ENCODE results near the gene MORN1.

Gene MORN1

GRCh38 chr1:2347409-2347785 lies 44.0 kb downstream of the MORN1 start:
- ChIA-PET POLR2A (no interaction called here), CTCF (interaction anchor here (1.3 kb wide), 1 partner anchor 35 kb away, joined by 4 read pairs; no protein-coding TSS in a partner anchor)
- no peak overlapping the region for H3K4me3 ChIP-seq (ENCODE audit: low read depth, low read length)
- no peak for DNase-seq (ENCODE audit: low read depth, low spot score)
- TF ChIP-seq, protein P1, sequence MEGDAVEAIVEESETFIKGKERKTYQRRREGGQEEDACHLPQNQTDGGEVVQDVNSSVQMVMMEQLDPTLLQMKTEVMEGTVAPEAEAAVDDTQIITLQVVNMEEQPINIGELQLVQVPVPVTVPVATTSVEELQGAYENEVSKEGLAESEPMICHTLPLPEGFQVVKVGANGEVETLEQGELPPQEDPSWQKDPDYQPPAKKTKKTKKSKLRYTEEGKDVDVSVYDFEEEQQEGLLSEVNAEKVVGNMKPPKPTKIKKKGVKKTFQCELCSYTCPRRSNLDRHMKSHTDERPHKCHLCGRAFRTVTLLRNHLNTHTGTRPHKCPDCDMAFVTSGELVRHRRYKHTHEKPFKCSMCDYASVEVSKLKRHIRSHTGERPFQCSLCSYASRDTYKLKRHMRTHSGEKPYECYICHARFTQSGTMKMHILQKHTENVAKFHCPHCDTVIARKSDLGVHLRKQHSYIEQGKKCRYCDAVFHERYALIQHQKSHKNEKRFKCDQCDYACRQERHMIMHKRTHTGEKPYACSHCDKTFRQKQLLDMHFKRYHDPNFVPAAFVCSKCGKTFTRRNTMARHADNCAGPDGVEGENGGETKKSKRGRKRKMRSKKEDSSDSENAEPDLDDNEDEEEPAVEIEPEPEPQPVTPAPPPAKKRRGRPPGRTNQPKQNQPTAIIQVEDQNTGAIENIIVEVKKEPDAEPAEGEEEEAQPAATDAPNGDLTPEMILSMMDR (IDR thresholded peaks at IDR 0.05; ENCODE audit: insufficient read depth, low read length, missing control alignments) = no peak

DNA sequence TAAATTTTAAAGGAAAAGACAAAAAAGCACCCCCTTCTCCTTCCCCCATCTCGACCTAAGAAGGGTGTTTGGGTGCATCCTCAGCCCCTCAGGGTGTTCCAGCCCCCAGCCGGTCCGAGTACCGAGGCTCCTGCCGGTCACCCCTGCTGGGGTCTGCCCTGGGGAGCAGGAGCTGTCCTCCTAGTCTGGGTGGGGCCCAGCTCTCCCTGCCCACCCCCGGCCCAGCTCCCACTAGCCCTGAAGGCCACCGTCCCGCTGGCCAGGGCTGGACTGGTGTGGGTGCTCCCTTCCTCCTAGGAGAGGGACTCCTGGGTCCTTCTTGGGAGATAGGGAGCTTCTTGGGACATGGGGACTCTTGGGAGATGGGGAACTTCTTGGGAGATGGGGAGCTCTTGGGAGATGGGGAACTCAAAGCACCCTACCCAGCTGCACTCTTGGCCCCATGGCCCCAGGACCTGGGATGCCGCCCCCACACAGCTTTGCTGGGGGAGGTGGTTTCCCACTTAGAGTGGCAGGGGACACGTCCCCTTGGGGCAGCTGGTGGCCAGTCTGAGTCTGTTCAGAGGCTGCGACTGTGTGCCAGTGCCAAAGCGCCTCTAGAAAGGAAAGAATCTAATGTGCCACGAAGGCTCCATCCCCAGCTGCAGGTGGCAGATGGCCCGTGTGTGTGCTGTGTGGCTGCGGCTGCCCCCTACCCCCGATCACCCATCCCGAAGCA lies 44.5 kb downstream of the MORN1 start:
- H3K4me3 ChIP-seq (ENCODE audit: low read depth, low read length) = no peak overlapping the region
- DNase-seq (ENCODE audit: low read depth, low spot score) = no peak
- TF ChIP-seq, protein P1 (IDR thresholded peaks at IDR 0.05; ENCODE audit: insufficient read depth, low read length, missing control alignments) = no peak
- ChIA-PET CTCF (interaction anchor here (1.3 kb wide), 1 partner anchor 35 kb away, joined by 4 read pairs; no protein-coding TSS in a partner anchor), POLR2A (no interaction called here)

- TF ChIP-seq, protein P1 (IDR thresholded peaks at IDR 0.05; ENCODE audit: insufficient read depth, low read length, missing control alignments) = no peak
- no peak overlapping the region for H3K4me3 ChIP-seq (ENCODE audit: low read depth, low read length)
- no peak for DNase-seq (ENCODE audit: low read depth, low spot score)
- ChIA-PET CTCF (no interaction called here), POLR2A (no interaction called here)
These were observed 45.9 kb downstream of the MORN1 start for GRCh38 chr1:2345297-2346075.

- CTCF ChIA-PET = no interaction called here
- no peak overlapping the region for H3K4me3 ChIP-seq (ENCODE audit: low read depth, low read length)
- DNase-seq (ENCODE audit: low read depth, low spot score) = no peak
- TF ChIP-seq, protein P1 (IDR thresholded peaks at IDR 0.05; ENCODE audit: insufficient read depth, low read length, missing control alignments) = no peak
- POLR2A ChIA-PET = no interaction called here
These were observed 46.5 kb downstream of the MORN1 start for GRCh38 chr1:2344744-2345296.

DNA sequence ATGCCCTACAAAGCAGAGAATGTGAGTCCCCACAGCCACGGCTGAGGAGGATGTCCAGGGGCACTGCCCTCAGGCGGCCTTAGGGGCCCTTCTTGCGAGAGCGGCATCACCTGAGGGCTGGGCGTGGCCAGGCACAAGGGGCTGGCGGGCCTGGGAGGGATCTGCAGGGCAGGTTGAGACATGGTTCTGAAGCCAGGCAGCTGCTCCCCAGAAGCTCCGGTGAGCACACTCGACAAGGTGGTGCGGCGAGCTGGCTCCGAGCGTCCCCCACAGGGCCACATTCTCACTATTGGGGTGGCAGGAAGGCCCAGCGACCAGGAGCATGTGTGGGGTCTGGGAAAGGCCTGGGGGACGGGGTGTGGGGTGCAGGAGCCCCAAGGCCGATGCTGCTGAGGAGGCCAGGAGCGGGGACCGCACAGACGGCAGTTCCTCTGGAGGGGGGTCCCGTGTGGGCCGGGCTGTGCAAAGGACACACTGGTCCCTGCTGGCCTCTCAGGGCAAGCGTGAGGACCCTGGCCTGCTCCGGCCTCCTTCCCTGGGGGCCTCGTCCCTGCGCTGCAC lies 47.2 kb downstream of the MORN1 start:
- POLR2A ChIA-PET = no interaction called here
- H3K4me3 ChIP-seq (ENCODE audit: low read depth, low read length) = no peak overlapping the region
- DNase-seq (ENCODE audit: low read depth, low spot score) = no peak
- CTCF ChIA-PET = no interaction called here
- TF ChIP-seq, protein P1 (IDR thresholded peaks at IDR 0.05; ENCODE audit: insufficient read depth, low read length, missing control alignments) = no peak

Data from AG04449 (cell line).